HepG2 (cell line): ENCODE measurements around the gene PPP1R27. TPM values are rescaled to one million over a fixed set of nuclear protein-coding genes. Genes with fewer than 3 reads are reported as not detected.
A peak's percentile ranks its signal among the peaks of the same experiment; 100 is the strongest.

ENCODE experiments used
- FOXK2 ChIP-seq: fragments of 450-650 bp; IDR thresholded peaks from 2 replicates; pipeline ENCODE4 v1.6.1; 2016
- KDM4B ChIP-seq: sonication (generic); formaldehyde crosslinking; IDR thresholded peaks from 2 replicates; pipeline ENCODE4 v1.4.0; 2020; ENCODE audit warnings: missing genetic modification reagents
- LRRFIP1 ChIP-seq: sonication (generic); formaldehyde crosslinking; conservative IDR thresholded peaks from 2 replicates; pipeline ENCODE4 v1.4.0; 2020; ENCODE audit warnings: missing genetic modification reagents
- PBX3 ChIP-seq: sonication (generic); formaldehyde crosslinking; IDR thresholded peaks from 2 replicates; pipeline ENCODE4 v1.8.1; 2023; ENCODE audit warnings: missing genetic modification reagents, inconsistent platforms, borderline replicate concordance
- SIX4 ChIP-seq: sonication (generic); formaldehyde crosslinking; IDR thresholded peaks from 2 replicates; pipeline ENCODE4 v1.4.0; 2020; ENCODE audit warnings: missing genetic modification reagents
- SKI ChIP-seq: fragments of 450-650 bp; IDR thresholded peaks from one replicate; pipeline ENCODE4 v1.6.1; 2018; ENCODE audit warnings: mild to moderate bottlenecking; ENCODE audit not compliant: partially characterized antibody
- SMC3 ChIP-seq: IDR thresholded peaks from 2 replicates; pipeline ENCODE4 v1.6.1; 2011; ENCODE audit warnings: low read length, improper control_type of control experiment
- STAT6 ChIP-seq: sonication (generic); formaldehyde crosslinking; IDR thresholded peaks from 2 replicates; pipeline ENCODE4 v1.4.0; 2020; ENCODE audit warnings: missing genetic modification reagents, mild to moderate bottlenecking, borderline replicate concordance
- ZNF142 ChIP-seq: sonication (generic); formaldehyde crosslinking; IDR thresholded peaks from 2 replicates; pipeline ENCODE4 v1.4.0; 2020; ENCODE audit warnings: missing genetic modification reagents
- ZNF207 ChIP-seq: fragments of 450-650 bp; IDR thresholded peaks from 2 replicates; pipeline ENCODE4 v1.6.1; 2016; ENCODE audit warnings: antibody characterized with exemption, borderline replicate concordance
- ZNF383 ChIP-seq: sonication (generic); formaldehyde crosslinking; IDR thresholded peaks from 2 replicates; pipeline ENCODE4 v1.4.0; 2020; ENCODE audit warnings: missing genetic modification reagents, mild to moderate bottlenecking, borderline replicate concordance
- ZNF687 ChIP-seq: sonication (generic); formaldehyde crosslinking; IDR thresholded peaks from 2 replicates; pipeline ENCODE4 v1.5.1; 2020; ENCODE audit warnings: mild to moderate bottlenecking, missing genetic modification reagents, moderate library complexity
- polyA plus RNA-seq, 8 experiments: library from polyadenylated mRNA; depleted of rRNA in 3 of 8; stranded (reverse) in 7 of 8; unstranded in 1 of 8; fragments of >200 nt; fragmentation: Illumina TruSeq in 4 of 8; extraction: Trizol in 4 of 8; gene quantifications; 2 replicates each; pipeline versions ENCODE4 v1.2.1 to v1.2.3, GENCODE V29; 2011 to 2016; ENCODE audit warnings: low read depth in 4 of 8, missing spikeins in 1 of 8, mixed read lengths in 1 of 8; ENCODE audit not compliant: insufficient read depth in 1 of 8
- total RNA-seq, 5 experiments: library from RNA; depleted of rRNA; stranded (reverse); fragments of >200 nt; fragmentation: Illumina TruSeq; extraction: Trizol; gene quantifications; 2 replicates each; pipeline ENCODE4 v1.2.3, GENCODE V29; 2016; ENCODE audit warnings: low read depth in 1 of 5

The PPP1R27 gene
- total and polyA plus RNA-seq, 2 of the 13 experiments (the other 11 are each of a cell fraction or from before 2014, with no cell fraction given), result 0.17 to 1.00 TPM

- TF ChIP-seq ZNF142 (CRISPR knock-in tag), result no peak
- TF ChIP-seq SMC3, result no peak
- no peak for TF ChIP-seq FOXK2
- TF ChIP-seq PBX3, result no peak
- TF ChIP-seq KDM4B (CRISPR knock-in tag), result no peak
- no peak for TF ChIP-seq STAT6
- TF ChIP-seq SKI, result peak; percentile 32
- peak; percentile 71 for TF ChIP-seq ZNF687 (CRISPR knock-in tag)
- TF ChIP-seq ZNF207, result no peak
- TF ChIP-seq SIX4 (CRISPR knock-in tag), result no peak
- no peak for TF ChIP-seq LRRFIP1
- no peak for TF ChIP-seq ZNF383
Measured at GRCh38 chr17:81865733-81866439, 31.0 kb upstream of the PPP1R27 start (continued).
